Measurements from ENCODE around the gene USP24.

Gene USP24

DNA sequence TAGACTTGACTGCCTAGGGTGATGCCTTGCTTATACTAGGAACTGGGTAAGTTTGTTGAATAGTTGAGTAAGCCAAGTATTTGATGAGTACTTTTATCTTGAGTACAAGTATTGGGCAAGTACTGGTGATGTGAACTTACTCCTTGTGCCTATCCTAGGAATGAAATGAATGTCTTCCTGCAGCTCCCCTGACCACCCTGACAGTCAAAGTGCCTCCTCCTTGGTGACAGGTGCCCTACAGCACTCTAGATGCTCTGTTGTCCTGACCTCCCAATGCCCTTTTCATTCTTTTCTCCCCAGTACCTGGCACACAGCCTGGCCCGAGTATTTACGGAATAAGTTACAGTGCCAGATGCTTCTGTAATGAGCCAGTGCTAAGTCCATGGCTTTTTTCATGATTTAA, 150.3 kb downstream of the USP24 start:
- no peak for DNase-seq

- no peak for DNase-seq
Observed at GRCh38 chr1:55064071-55064581, 151.0 kb downstream of the USP24 start.

GRCh38 chr1:55063577-55063942, 151.6 kb downstream of the USP24 start:
- DNase-seq: no peak

DNA sequence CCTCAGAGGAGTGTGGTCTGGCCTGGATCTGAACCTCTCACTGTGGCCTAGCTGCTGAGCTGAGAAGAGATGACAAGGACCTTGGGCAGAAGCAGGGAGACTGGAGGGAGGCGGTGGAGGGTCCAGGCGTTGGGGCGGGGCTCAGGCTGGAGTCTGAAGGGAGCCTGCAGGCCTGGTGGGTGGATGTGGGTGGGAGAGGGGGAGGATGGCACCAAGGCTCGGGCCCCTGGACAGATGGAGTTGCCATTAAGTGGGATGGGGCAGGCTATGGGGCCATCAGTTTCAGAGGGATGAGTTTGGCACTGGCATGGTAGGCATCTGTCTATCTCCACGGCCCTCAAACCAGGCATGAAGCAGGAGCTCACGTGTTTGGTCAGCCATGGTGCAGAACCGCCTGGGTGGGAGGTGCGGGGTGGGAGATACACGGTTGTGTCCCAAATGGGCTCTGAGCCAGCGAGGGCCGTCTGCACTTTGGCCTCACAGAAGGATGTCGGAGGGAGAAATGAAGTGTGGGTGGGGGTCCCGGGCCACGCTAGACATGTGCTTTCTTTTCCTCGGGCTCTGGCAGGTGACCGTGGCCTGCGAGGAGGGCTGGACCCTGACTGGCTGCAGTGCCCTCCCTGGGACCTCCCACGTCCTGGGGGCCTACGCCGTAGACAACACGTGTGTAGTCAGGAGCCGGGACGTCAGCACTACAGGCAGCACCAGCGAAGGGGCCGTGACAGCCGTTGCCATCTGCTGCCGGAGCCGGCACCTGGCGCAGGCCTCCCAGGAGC, 152.2 kb downstream of the USP24 start:
- no peak for DNase-seq

DNA sequence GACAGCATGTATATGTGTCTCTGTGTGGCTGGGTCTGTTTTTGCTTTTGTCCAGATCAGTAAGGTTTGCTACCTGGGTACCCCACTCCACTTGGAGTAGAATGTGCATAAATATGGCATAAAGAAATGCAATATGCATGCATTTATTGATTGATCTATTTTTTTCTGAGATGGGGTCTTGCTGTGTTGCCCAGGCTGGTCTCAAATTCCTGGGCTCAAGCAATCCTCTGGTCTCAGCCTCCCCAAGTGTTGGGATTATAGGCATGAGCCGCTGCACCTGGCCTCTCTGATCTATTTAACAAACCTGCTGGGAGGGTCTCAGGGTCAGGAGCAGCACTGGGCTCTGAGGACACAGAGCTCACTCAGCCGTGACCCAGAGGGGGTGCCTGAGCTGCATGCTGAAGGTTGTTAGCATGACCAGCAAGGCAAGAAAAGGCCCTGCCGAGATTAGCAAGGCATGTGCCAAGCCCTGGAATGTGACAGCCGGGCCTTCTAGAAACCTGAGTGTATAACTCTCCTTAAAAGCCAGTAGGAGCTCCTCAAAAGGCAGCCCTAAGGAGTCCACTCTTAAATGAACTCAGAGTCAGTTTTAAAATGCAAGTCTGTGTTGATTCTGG, 153.3 kb downstream of the USP24 start:
- no peak for DNase-seq

- no peak for DNase-seq
Observed at GRCh38 chr1:55061000-55061705, 154.0 kb downstream of the USP24 start.

DNA sequence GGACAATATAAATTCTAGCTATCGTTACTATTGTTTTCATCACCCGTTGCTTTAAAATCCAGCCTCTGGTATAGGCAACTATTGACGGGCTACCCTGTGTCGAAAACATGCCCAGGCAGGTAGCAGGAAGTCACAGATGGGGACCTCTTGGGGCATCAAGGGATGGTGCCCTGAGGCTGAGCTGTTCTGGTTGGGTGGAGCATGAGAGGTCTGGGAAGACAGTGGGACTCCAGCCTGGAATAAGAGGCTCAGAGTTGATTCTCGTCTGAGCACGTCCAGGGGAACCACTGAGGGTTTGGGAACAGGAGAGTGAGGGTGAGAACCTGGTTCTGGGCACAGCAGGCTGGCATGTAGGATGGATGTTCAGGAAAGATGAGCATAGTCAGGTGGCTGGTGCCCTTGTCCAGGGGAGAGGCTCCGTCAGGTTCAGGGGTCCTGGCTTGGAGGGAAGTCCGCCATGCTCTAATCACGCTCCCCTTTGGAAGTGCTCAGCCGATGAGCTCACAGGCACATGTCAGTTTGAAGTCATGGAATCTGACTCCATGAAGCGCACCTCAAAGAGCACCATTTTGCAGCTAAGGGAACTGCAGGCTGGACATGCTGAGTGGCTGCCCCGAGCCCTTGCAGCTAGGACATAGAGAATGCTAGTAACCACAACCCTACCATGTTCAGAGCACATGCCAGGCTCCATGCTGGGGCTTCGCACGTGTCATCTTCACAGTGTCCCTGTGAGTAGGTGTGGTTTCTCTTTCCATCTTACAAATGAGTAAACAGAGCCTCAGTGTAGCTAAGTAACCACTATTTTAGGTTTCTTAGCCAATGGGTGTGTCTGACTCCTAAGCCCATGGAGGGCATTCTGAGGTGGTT, 154.8 kb downstream of the USP24 start:
- no peak for DNase-seq

DNA sequence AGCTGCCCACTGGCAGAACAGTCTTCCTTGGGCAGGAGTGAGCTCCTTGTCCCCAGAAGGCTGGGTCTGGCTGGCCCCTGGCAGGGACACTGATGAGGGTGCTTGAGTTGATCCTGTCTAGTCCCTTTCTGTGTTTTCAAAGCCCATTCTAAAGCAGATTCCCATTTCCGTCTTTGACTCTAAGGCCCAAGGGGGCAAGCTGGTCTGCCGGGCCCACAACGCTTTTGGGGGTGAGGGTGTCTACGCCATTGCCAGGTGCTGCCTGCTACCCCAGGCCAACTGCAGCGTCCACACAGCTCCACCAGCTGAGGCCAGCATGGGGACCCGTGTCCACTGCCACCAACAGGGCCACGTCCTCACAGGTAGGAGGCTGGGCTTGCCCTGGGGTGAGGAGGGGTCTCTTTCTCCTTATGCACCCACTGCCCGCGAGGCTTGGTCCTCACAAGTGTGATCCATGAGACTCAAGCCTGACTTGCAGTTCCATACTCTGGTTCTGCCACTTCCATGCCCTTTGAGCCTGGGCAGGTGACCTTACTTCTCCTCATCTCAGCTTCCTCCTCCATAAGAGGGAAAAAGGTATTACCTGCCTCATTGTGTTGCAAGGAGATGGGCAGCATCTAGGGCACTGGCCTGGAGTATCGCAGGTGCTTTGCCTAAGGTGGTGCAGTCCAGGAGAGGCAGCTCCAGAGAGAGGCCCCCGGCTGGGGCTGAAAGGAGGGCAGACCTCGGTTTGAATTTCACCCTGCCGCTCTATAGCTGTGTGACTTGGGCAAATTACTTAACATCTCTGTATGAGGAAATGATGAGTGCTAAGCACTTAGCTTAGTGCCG, 155.6 kb downstream of the USP24 start:
- no peak for DNase-seq

DNA sequence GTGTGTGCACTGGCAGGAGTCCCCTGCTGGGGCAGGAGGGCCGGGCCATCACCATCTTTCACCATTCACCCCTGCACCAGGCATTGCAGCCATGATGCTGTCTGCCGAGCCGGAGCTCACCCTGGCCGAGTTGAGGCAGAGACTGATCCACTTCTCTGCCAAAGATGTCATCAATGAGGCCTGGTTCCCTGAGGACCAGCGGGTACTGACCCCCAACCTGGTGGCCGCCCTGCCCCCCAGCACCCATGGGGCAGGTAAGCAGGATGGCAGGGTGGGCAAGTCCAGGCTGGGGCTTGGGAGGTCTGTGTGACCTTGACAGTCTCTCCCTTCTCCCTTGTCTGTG, 157.2 kb downstream of the USP24 start:
- no peak for DNase-seq

- DNase-seq: no peak
Observed at GRCh38 chr1:55057270-55057955, 157.8 kb downstream of the USP24 start.

- peak in 1 of 2 donors; percentile 2 for DNase-seq
Observed at GRCh38 chr1:55056632-55056992, 158.6 kb downstream of the USP24 start.

DNA sequence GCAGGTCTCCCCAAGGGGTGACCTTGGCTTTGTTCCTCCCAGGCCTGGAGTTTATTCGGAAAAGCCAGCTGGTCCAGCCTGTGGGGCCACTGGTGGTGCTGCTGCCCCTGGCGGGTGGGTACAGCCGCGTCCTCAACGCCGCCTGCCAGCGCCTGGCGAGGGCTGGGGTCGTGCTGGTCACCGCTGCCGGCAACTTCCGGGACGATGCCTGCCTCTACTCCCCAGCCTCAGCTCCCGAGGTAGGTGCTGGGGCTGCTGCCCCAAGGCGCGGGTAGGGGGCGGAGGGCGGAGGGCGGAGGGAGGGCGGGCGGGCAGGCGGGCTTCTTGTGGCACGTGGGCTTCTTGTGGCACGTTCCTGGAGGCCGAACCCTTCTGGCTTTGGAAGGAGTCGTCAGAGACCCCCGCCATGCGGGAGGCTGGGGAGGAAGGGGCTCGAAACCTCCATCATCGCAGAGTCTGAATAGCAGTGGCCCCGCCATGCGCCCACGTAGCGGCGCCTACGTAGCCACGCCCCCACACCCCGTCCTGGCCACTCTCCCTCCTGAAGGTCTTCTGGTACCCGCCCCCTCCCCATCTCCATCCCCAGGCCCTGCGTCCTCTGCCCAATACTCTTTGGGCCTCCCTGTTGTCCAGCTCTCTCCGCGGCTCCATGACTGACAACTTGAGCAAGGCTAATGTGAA, 159.1 kb downstream of the USP24 start:
- peak in 1 of 2 donors; percentile 7 for DNase-seq

- DNase-seq: peak in 1 of 2 donors; percentile 8
Observed at GRCh38 chr1:55055084-55055882, 159.9 kb downstream of the USP24 start.

- DNase-seq: peak in 1 of 2 donors; percentile 9
Observed at GRCh38 chr1:55054396-55054795, 160.8 kb downstream of the USP24 start.

- DNase-seq: no peak
Observed at GRCh38 chr1:55053265-55053954, 161.8 kb downstream of the USP24 start.

GRCh38 chr1:55052221-55053142, 162.7 kb downstream of the USP24 start:
- DNase-seq: no peak

- no peak for DNase-seq
Observed at GRCh38 chr1:55051621-55052020, 163.5 kb downstream of the USP24 start.

GRCh38 chr1:55051169-55051568, 164.0 kb downstream of the USP24 start:
- no peak for DNase-seq

All from CD4-positive, alpha-beta T cell treated with Interleukin-4 for 1 hour (primary cell).